ENCODE results near the gene DALRD3.
"Not testable (repeated sequence)": the region's sequence is repeated elsewhere in the genome, so short reads cannot be mapped to it uniquely, and the experiment has no call there.

DALRD3 gene

DNA sequence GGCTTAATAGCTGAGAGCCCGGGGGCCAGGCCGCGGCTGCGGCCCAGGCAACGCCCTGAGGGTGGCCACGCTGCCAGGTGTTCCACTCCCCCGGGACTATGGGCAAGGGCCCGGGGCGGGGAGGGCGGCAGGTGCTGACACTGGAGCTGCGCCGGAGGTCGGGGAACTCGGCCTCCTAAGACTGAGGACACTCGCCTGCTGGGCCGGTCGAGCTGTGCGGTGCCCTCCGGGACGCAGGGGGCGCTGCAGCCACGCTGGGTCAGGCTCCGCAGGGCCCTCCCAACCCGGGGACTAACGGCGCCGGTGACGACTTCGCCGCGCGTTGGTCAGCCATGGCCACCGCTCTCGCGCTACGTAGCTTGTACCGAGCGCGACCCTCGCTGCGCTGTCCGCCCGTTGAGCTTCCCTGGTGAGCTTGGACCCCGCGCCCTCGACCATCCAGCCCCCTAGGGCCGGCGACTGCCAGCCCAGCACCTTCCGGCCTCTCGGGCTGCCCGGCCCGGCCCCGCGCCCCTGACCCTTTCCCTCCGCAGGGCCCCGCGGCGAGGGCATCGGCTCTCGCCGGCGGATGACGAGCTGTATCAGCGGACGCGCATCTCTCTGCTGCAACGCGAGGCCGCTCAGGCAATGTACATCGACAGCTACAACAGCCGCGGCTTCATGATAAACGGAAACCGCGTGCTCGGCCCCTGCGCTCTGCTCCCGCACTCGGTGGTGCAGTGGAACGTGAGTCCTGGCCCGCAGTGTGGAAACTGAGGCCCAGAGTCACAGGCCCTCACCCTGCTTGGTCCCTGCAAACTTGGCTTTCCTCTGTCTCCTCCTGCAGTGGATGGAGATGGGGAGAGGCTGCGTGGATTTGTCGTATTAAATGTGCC, 3.7 kb upstream of the DALRD3 start, which contains the start of gene NDUFAF3:
NDUFAF3 (plus strand) TSS at position 309 of the 875 bp plus-strand sequence; CDS start at position 333, 24 bp downstream.
- peak; percentile 89 for DNase-seq

DNA sequence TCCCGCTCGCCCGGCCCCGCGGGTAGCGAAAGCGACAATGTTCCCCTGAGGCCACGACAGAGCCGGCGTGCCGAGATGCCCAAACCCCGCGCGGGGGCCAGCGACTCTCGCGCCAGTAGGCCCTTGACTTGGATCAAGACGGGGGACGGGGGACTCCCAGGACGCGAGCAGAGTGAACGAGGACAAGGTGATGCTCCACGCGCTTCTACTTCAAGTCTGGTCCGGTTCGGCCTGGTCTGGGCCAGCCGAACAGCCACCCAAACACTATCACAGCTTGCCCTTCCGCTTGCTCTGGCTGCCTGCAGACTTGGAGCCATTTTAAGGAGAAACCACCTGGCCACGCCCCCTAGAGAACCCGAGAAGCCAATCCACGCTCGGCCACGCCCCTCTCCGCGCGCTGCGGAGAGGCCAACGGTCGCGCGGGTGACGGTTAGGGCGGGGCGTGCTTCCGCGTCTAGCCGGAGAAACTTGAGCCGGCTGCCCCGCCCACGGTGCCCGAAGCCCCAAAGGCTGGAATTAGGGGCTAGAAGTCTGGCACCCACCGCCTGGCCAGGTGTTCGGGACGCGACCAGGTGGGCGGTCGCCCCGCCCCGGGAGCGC, 2.9 kb upstream of the DALRD3 start:
- peak; percentile 93 for DNase-seq

DNA sequence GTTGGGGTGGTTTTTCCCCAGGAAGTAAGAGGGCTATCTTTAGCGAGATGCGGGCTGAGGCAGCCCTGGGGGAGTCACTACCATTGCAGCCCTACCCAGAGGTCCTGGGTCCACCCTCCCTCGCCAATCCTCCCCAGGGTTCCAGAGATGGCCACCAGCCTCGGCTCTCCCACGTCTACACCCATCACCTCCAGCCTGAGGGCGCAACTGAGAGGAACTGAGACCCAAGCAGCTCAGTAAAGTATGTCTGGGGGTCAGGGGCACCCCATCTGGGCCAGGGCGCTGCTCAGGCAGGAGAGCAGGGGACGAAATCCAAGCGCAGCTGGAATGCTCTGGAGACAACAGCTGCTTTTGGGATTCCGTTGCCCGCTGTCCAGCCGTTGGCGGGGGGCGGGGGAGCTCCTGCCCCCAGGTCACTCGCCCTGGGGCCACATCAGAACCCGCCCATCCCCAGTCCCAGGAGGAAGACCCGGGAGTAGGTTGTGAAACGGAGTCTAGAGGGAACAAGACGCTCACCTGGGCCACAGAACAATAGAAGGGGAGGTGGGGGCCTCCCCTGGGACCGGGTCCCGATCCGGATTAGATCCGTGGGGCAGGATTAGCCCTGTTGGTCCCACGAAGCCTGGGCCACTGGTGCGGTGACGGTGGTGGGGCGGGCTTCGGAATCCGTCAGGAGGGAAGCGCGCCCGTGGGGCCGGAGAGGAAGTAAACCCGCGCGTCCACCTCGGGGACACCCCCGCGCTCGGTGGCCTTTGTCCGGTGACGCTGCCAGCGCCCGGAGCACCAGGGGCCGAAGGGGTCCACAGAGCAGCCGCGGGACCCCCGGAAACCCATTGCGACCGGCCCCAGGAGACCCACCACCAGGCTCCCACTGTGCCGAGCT, 2.2 kb upstream of the DALRD3 start:
- no peak for DNase-seq

DNA sequence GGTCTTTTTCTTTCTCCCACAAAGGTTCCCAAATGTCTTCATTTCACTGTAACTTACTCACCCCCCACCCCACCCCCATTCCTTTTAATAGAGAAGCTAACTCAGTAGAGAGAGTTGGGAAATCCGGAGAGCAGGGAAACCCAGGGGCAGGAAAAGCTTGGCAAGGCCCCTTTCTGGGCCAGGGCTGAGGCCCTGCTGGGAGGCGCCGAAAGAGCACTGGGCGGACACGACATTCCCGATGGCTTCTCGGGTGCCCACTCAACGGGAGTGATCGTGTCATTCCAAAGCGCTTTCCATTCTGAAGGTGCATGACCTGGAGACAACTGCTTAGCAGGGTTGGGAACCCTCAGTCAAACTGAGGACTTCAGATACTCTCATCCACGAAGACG, 1.6 kb upstream of the DALRD3 start:
- no peak for DNase-seq

DNA sequence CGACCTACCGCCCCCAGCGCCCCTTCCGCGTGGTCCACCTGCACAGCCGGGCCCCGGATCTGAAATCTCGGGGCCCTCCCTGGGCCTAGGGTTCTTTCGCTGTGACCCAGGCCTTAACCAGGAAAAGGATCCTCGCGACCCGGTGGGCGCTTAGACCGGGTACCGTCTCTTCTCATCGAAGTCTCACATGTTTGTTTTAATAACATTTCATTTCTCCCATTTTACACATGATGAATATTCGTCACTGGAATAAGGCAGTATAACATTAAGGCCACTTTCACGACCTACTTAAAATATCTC, 277 bp upstream of the DALRD3 start:
- no peak for DNase-seq

DNA sequence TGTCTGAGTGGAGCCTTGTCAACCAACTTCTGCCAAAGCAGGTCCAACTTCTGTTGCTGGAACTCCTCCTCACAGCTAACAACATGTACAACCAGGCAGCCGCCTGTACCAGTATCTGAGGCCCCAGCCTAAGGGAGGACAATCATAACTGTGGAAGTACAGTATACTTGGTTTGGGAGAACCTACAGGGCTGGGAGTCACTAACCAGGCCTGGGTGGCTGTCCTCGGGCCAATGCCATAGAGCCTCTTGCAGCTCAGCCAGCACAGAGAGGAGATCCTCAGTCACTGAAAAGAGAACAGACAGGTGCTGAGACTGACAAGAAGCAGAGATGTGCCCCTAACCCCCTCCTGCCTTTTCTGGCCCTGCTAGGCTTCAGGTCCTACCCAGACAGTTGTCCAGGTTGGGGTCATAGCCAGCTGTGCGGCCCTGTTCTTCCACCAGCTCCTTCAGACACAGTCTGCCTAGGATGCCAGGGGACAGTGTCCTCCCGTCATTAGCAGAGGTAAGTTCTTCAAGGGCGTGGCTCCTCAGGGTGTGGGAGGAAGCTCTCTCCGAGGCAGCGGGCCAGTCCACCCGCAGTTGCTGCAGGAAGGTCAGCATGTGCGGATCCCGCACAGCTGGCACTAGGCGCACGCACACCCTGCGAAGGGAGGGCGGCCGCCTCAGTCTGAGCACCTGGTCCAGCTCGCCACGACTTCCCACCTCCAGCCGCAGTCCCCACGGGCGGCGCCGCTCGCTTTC, 980 bp downstream of the DALRD3 start:
- no peak for DNase-seq

DNA sequence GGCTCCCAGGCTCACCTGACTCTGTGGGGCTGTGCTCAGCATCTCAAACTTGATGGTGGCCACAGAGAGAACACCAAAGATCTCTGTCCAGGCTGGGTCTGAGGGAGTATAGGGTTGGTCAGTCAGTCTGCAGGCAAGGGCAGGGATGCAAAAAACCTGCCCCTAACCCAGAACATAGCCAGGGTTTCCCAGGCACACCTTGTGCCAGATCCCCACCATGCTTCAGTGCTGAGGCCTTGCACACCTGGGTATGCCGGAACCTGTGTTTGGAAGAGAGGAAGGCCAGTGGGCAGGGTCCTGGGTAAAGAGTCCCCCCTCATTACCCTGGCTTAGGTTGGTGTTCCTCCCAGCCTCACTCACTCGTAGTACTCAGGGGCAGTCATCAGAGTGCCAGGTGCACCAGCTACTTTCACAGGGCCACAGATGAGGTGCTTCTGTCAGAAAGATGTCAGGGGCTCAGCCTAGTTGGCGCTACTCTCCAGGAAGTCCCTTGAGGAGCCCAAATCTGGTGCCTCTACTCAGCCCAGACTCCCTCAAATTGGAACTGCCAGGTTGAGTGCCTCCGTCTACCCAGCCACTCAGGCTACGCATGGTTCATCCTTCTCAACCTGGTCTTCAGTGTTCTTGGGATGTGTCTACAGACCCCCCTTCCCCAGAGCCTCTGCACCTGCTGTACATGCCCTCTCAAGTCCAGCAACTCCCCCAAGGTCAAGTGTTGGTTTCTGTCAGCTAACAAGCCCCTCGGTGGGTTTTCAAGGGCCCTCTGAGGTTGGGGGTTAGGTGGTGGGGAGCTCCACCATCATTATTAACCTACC, 1.8 kb downstream of the DALRD3 start:
- no peak for DNase-seq

DNA sequence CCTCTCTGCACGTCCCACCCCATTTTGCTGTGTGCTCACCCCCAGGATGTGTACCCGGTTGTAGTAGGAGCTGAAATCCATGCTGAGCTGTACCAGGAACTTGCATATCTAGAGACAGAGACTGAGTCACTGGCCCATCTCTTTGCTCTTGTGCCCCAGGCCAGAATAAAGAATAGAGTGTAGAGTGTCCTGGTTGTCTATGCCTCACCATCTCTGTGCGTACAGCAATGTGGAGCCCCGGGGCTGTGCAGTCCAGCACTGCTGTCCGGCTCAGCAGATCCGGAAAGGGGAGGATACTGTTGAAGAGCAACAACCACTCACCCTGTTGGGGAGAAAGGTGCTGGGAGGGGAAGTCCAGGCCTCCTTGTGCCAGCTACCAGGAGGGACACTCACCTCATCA, 2.6 kb downstream of the DALRD3 start:
- no peak for DNase-seq

DNA sequence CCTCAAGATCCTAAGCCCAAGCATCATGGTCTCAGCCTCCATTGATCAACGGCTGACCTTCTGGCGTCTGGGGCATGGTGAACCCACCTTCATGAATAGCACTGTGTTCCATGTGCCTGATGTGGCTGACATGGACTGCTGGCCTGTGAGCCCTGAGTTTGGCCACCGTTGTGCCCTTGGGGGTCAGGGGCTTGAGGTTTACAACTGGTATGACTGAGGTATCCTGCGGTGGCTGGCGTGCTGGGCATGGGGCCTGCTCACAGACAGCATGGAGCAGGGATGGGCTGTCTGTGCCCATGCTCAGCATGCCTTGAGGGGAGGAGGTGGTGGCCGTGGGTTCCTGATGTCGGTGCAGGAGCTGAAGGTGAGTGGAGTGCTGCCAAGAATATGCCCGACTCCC, 3.3 kb downstream of the DALRD3 start:
- no peak for DNase-seq

DNA sequence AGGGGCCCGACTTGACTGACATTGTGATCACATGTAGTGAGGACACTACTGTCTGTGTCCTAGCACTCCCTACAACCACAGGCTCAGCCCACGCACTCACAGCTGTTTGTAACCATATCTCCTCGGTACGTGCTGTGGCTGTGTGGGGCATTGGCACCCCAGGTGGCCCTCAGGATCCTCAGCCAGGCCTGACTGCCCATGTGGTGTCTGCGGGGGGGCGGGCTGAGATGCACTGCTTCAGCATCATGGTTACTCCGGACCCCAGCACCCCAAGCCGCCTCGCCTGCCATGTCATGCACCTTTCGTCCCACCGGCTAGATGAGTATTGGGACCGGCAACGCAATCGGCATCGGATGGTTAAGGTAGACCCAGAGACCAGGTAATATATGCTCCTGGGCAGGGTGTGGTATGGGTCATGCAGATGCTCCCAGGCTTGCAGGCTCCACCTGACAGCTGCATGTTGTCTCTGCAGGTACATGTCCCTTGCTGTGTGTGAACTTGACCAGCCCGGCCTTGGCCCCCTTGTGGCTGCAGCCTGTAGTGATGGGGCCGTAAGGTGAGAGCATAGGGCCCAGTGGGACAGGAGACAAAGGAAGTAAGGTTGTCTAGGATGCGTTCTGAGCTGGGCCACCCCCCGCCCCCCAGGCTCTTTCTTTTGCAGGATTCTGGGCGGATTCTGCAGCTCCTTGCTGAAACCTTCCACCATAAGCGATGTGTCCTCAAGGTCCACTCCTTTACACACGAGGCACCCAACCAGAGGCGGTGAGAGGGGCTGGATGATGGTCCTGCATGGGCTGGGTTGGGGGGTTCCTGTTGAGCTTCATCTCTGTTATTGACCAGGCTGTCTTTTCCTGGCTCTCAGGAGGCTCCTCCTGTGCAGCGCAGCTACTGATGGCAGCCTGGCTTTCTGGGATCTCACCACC, 4.4 kb downstream of the DALRD3 start:
- no peak for DNase-seq

DNA sequence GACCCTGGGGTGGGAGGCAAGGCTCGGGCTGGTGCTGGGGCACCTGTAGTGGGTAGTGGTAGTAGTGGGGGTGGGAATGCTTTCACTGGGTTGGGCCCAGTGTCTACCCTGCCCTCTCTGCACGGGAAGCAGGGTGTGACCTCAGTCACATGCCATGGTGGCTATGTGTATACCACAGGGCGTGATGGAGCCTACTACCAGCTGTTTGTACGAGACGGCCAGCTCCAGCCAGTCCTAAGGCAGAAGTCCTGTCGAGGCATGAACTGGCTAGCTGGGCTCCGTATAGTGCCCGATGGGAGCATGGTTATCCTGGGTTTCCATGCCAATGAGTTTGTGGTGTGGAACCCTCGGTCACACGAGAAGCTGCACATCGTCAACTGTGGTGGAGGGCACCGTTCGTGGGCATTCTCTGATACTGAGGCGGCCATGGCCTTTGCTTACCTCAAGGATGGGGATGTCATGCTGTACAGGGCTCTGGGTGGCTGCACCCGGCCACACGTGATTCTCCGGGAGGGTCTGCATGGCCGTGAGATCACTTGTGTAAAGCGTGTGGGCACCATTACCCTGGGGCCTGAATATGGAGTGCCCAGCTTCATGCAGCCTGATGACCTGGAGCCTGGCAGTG, 5.2 kb downstream of the DALRD3 start:
- DNase-seq, result no peak

DNA sequence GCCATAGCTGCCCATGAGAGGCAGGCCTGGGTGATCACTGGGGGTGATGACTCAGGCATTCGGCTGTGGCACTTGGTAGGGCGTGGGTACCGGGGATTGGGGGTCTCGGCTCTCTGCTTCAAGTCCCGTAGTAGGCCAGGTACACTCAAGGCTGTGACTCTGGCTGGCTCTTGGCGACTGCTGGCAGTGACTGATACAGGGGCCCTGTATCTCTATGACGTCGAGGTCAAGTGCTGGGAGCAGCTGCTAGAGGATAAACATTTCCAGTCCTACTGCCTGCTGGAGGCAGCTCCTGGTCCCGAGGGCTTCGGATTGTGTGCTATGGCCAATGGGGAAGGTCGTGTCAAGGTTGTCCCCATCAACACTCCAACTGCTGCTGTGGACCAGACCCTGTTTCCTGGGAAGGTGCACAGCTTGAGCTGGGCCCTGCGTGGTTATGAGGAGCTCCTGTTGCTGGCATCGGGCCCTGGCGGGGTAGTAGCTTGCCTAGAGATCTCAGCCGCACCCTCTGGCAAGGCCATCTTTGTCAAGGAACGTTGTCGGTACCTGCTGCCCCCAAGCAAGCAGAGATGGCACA, 5.9 kb downstream of the DALRD3 start:
- DNase-seq, result no peak

DNA sequence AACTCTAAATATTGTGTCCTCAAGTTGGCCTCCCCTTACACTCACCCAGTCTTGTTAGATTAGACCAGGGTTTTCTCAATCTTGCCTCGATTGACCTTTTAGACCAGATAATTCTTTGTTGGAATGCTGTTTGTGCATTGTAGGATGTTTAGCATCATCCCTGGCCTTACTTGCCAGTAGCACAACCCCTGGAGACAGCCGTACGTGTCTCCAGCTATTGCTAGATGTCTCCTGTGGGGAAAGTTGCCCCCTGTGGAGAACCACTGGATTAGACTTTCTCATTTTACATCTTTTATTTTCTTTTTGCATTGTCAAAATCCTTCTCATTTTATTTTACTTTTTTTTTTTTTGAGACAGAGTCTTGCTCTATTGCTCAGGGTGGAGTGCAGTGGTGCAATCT, 9.0 kb downstream of the DALRD3 start:
- DNase-seq, result no peak

DNA sequence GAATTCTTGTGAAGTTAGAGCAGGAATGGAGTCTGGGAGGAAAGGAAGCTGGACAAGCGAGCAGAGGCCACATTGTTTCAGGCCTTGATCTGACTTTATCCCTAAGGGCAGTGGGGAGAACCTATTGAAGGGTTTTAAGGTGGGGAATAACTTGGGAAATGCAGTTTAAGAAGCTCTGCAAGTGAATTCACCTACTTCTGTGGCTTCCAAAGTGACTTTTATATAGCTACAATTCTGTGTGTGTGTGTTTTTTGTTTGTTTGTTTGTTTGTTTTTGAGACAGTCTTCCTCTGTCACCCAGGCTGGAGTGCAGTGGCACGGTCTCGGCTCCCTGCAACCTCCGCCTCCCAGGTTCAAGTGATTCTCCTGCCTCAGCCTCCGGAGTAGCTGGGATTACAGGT, 9.8 kb downstream of the DALRD3 start:
- DNase-seq, result not testable (repeated sequence)

DNA sequence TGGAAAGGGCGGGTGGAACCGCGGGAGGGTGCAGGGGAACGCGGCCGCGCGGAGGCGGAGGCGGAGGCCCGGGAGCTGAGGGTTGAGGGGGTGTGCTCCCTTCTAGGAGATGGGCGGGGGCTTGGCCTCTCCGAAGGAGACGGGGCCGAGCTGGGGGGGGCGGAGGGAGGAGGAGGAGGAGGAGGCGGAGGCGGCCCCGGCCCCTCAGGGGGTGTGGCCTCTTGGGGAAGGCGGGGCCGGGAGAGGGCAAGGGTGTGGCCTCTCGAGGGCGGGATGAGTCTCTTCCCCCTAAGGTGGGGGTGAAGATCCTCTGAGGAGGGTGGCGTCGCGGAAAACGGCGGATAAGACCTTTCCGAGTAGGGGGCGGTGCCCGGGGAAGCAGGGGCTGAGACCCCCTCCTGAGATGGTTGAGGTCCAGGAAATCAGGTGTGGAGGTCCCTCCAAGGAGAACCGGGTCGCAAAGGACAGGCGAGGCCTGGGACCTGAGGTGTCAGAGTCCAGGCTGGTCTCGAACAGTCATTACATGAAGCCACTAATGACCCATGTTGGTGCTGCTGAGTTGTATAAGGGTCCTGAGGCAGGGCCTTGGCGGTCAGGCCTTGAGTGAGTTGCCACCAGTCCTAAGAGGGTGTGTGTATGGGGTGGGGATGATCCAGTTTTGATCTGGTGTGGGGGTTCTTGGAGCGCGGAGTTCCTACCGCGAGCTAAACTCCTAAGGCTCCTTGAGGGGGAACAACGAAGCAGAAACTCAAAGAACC, 10.4 kb downstream of the DALRD3 start:
- no peak for DNase-seq

DNA sequence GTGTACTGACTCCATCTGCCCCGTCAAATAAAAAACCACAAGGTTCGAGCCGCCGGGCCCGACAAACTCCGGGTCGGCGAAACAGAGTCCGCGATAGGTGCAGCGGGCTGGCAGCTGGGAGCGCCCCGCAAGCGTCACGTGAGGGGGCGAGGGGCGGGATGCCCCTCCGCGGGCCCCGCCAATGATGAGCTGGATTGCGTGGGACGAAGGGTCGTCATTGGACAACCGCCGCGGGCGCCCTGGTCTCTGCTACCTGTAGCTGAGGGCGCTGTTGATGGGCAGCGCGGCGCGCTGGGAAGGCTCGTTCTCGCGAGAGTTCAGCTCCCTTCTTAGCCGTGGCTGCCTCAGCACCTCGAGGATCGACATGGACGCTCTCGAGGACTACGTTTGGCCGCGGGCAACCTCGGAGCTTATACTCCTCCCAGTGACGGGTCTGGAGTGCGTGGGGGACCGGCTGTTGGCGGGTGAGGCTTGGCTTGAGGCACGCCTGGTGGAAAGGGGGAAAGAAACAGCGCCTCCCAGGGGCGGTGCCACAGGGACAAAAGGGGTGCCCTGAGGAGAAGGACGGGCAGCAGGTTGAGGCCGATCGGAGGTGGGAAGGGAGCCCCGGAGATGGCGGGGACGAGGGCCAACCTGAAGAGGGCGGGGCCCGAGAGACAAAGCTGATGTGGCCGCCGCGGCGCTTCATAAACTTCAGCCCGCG, 11.2 kb downstream of the DALRD3 start, which contains the start of gene WDR6:
WDR6 (plus strand) TSS at position 324 of the 703 bp plus-strand sequence; CDS start at position 365, 41 bp downstream.
- peak; percentile 86 for DNase-seq

DNA sequence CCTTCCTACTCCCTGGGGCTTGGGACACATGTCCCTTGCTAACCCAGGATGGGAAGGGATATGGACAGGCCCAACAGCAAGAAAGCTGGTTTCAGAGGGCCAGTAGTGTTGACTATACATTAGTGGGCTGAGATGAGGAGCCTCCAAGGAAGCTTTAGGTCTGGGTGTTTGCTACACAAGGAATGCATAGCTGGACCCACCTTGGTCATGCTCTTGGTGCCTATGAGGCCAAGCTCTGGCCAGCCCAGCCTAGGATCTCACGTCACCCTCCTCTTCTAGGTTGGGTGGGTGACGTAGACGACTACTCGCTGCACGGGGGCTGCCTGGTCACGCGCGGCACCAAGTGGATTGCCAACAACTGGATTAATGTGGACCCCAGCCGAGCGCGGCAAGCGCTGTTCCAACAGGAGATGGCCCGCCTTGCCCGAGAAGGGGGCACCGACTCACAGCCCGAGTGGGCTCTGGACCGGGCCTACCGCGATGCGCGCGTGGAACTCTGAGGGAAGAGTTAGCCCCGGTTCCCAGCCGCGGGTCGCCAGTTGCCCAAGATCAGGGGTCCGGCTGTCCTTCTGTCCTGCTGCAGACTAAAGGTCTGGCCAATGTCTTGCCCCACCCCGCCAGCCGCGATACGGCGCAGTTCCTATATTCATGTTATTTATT, 11.8 kb downstream of the DALRD3 start:
- DNase-seq, result no peak

DNA sequence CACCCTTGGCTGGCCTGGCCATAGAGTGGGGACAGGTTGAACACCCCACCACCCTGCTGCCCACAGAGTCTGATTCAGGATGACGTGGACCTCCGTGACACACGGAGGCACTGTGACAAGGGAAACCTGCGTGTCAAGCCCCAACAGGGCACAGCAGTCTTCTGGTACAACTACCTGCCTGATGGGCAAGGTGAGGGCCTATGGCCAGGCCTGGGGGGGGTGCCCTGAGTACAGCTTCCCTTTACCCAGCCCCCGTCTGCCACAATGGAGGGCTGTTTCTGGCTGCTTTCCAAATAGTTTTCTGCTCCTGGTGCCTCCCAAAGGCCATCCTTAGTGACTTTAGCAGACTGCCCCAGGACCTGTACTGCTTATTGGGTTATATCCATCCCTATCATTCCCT, 12.4 kb downstream of the DALRD3 start:
- DNase-seq, result no peak
